Muscle of leg (tissue), 11 donors: ENCODE results near the gene ATG4B. TPM values are rescaled to one million over a fixed set of nuclear protein-coding genes. Genes with fewer than 3 reads are reported as not detected.
A peak's percentile ranks its signal among the peaks of the same experiment; 100 is the strongest.

ENCODE experiments used
- DNase-seq: peaks from one replicate; pipeline ENCODE4 v3.0.0; 2013
- H3K27ac ChIP-seq: one replicate; pipeline ENCODE4 v1.5.1; 2013; ENCODE audit warnings: mild to moderate bottlenecking, low read length, control low read depth
- H3K27me3 ChIP-seq: one replicate; pipeline ENCODE4 v1.6.1; 2013; ENCODE audit warnings: low read length; ENCODE audit not compliant: control insufficient read depth, insufficient read depth
- H3K36me3 ChIP-seq: one replicate; pipeline ENCODE4 v1.6.1; 2013; ENCODE audit warnings: low read length; ENCODE audit not compliant: control insufficient read depth, insufficient read depth
- H3K4me1 ChIP-seq: one replicate; pipeline ENCODE4 v1.6.1; 2013; ENCODE audit warnings: low read length; ENCODE audit not compliant: control insufficient read depth, insufficient read depth
- H3K4me3 ChIP-seq: one replicate; pipeline ENCODE4 v1.5.1; 2013; ENCODE audit warnings: low read length, control low read depth
- H3K9me3 ChIP-seq: replicated peaks from 2 replicates; pipeline ENCODE4 v1.6.1; 2013; ENCODE audit warnings: low read depth, low read length; ENCODE audit not compliant: control insufficient read depth
- WGBS: methylation state at CpG from one replicate; pipeline ENCODE4 v1.1.5; 2013; ENCODE audit warnings: missing lambda C conversion rate; ENCODE audit not compliant: insufficient coverage; 5-methylcytosine and 5-hydroxymethylcytosine counted together
- polyA plus RNA-seq, 8 donors: library from polyadenylated mRNA; unstranded; fragments of 120-200 nt; gene quantifications; one replicate each; pipeline versions ENCODE4 v1.2.1 to v1.2.3, GENCODE V29; 2013; ENCODE audit warnings: inconsistent platforms in 1 of 8, low replicate concordance in 1 of 8; ENCODE audit not compliant: insufficient read length in 8 of 8, insufficient read depth in 1 of 8
- total RNA-seq: library from RNA; stranded (reverse); fragments of 120-200 nt; gene quantifications from one replicate; pipeline ENCODE4 v1.2.4, GENCODE V29; 2013

Gene ATG4B
- total and polyA plus RNA-seq, 9 donors: 36.5 to 74.3 (median 55.3) TPM

DNA sequence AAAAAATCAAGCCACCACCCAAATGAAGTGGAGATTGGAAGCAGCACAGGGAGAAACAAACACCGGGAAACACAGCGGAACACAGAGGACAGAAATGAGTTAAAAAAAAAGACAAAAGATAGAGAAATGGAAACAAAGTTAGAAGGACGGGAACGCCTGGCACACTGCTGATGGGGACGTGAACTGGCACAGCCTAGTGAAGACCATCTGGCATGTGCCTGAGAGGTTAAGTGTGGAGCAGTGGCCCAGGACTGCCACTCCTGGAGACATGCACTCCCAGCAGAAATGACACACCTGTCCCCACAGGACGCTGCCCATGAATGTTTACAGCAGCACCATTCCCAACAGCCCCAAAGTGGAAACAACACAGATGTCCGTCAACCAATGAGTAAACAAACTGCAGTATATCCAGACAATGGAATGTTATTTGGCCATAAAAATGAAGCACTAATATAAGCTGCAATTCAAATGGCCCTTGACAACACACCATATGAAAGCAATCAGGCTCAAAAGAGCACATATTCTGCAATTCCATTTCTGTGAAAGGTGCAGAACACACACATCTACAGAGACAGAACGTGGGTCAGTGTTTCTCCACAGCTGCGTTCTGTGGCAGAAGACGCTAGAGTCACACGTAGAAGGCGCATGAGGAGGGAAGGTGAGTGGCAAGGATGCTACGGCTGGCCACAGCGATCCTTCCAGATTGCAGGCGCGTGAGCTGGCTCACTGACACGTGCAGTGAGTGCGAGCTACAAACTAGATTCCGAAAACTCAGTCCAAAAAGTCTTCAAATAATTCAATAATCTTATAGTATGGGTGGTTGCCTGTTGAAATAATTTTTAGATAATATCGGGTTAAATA lies 25.1 kb upstream of the ATG4B start:
- WGBS: 44% methylated on average over 10 of the region's 20 CpGs
- no peaks in the 10 kb centered on the region for H3K27me3 ChIP-seq
- H3K4me3 ChIP-seq: no peak overlapping the region
- DNase-seq: peak; percentile 72
- H3K27ac ChIP-seq: peak overlapping the region; percentile 71
- H3K9me3 ChIP-seq: no peaks in the 10 kb centered on the region
- no peaks in the 10 kb centered on the region for H3K36me3 ChIP-seq
- peaks cover 38% of the 10 kb centered on the region for H3K4me1 ChIP-seq

DNA sequence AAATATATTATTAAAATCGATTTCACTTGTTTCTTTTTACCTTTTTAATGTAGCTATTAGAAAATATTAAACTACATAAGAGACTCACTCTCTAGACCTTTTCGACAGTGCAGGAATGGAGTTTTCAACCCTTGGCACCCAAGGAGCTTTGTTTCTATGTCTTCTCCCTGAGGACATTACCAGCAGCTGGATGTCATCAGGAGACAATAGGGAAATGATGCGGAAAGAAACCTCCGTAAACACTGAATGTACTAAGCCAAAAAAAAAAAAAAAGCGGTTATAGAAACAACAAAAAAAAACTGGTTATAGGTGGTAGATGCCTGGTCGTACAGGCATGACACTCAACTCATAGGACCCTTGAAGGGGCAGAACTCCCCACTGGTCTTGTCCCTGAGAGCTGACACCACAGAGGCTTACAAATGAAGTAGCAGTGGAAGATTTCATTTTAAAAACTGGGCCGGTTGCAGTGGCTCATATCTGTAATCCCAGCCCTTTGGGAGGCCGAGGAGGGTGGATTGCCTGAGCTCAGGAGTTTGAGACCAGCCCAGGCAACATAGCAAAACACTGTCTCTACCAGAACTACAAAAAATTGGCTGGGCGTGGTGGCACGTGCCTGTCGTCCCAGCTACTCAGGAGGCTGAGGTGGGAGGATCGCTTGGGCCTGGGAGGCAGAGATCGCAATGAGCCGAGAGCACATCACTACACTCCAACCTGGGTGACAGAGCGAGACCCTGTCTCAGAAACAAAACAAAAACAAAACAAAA lies 24.3 kb upstream of the ATG4B start:
- Histone ChIP-seq H3K4me3 (no peak overlapping the region), H3K36me3 (no peaks in the 10 kb centered on the region), H3K27me3 (no peaks in the 10 kb centered on the region), H3K4me1 (peaks cover 44% of the 10 kb centered on the region), H3K27ac (peak overlapping the region; percentile 71), H3K9me3 (no peaks in the 10 kb centered on the region)
- peak; percentile 72 for DNase-seq
- 40% methylated on average over 2 of the region's 15 CpGs for WGBS

DNA sequence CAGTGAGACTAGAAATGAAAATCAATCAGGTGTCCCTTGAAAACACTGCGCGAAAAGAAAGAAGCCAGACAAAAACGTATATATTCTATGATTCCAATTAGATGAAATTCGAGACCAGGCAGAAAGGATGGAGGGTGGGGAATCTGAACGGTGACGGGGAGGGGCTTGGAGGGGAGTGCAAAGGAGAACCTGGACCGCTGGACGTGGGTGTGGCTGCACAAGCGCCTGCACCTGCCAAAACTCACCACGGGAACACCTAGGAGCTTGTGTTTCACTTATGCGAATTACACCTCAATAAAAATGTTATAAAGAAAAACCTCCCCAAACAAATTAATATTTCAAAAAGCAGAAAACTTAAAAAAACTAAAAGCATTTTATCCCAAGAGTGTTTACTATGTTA lies 22.5 kb upstream of the ATG4B start:
- no peak overlapping the region for H3K27ac ChIP-seq
- H3K9me3 ChIP-seq: no peaks in the 10 kb centered on the region
- H3K4me3 ChIP-seq: no peak overlapping the region
- no peaks in the 10 kb centered on the region for H3K27me3 ChIP-seq
- H3K4me1 ChIP-seq: peaks cover 36% of the 10 kb centered on the region
- WGBS: 80% methylated on average over 3 of the region's 11 CpGs
- no peaks in the 10 kb centered on the region for H3K36me3 ChIP-seq
- no peak for DNase-seq

DNA sequence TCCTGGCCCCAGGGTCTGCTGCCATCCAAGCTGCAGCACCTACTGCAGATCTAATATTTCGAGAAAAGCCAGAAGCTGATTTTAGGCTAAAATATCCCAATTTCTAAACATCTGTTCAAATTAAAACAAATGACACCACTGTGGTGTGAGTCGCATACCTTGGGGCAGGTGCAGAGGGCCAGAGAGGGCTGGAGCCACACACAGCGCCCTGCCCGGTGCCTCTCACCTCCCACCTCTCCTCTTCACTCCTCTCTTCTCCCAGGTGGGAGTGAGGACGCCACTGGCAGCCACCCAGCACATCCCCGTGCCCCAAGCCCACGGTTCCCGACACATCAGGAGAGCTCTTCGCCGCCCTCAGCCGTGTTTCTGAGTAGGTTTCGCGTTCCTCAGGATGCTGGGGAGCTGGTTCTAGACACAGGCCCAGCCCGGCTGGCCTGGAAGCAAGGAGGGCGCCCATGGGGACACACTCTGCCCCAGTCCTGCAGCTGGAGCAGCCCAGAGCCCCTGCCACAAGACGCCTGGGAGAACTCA lies 21.9 kb upstream of the ATG4B start:
- no peak overlapping the region for H3K27ac ChIP-seq
- no peak overlapping the region for H3K4me3 ChIP-seq
- no peaks in the 10 kb centered on the region for H3K27me3 ChIP-seq
- WGBS: 72% methylated on average over 16 of the region's 16 CpGs
- H3K36me3 ChIP-seq: no peaks in the 10 kb centered on the region
- H3K9me3 ChIP-seq: no peaks in the 10 kb centered on the region
- H3K4me1 ChIP-seq: peaks cover 33% of the 10 kb centered on the region
- no peak for DNase-seq

DNA sequence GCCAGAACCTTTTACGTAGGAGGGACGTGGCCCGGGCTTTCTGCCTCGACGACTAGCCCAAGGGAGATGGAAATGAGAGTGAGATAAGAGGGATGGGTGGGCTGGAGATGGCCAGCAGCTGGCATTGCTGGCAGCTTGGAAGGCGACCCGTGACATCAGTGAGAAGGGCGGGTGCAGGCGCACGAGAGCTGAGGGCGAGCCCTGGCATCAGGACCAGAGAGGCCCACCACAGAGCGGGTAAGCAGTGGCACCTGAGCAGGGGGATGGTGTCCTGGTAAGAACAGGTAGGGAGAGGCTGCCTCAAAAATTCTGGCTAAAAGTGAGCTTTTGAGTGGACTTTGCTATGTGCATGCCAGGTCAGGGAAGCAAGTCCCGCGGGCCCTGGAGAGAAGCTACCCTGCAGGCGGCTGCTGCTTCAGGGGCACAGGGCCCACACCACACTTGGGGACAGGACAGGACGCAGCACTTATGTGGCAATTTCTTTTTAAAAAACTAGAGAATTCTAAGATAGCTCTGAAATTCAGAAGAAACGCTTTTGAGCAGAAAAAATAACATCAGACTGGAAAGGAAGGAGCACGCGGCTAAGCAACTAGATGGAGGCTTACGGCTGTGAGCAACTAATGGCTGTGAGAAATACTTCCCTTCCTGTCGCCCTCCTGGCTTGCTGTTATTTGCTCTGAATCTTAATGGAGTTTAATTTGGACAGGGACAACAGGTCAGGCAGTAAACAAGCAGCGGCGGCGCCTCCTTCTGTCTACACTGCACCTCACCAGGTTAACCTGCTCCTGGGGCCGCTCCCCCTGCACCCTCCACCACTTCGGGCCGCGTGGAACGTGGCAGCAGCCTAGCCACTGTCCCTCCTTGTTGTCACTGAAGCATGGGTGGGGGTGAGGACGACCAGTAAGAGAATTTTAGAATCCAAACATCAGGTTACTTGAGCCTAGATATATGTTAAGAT lies 21.0 kb upstream of the ATG4B start:
- H3K4me3 ChIP-seq: no peak overlapping the region
- WGBS: 77% methylated on average over 14 of the region's 30 CpGs
- peaks cover 31% of the 10 kb centered on the region for H3K4me1 ChIP-seq
- DNase-seq: no peak
- H3K27ac ChIP-seq: no peak overlapping the region
- no peaks in the 10 kb centered on the region for H3K27me3 ChIP-seq
- no peaks in the 10 kb centered on the region for H3K36me3 ChIP-seq
- no peaks in the 10 kb centered on the region for H3K9me3 ChIP-seq

DNA sequence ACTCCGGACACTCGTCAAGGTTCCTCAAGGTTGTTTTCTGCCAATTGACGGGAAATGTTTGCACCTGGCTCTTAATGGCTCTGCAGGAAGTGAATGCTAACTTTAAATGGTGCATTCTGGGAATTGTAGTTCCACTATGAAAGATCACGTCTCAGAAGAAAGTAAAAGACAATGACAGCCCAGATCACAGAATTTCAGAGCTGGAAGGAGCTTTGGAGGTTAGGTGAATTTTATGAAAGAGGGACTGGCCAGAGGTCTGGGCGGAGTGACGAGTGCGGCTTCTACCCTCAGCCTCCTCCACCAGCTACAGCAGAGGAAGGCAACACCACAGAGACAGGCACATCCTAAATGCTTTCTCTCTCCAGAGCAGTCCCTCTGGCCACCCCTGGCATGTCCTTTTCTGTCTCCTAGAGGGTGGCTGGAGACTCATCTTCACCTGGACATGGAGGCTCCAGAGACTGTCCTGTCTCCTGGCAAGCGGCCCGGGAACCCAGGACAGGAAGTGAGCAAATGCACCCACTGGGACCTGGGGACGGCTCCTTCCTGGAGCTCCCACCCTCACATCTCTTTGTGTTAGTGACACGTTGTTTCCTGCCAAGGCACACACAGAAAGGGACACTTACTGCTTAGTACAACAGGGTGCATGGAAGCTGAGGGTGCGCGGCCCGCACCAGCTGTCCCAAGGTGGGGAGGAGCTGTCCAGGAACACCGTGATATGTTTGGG lies 19.9 kb upstream of the ATG4B start:
- H3K36me3 ChIP-seq: no peaks in the 10 kb centered on the region
- DNase-seq: peak; percentile 60
- WGBS: 45% methylated on average over 5 of the region's 15 CpGs
- peaks cover 3% of the 10 kb centered on the region for H3K9me3 ChIP-seq
- H3K27ac ChIP-seq: peak overlapping the region; percentile 79
- no peaks in the 10 kb centered on the region for H3K27me3 ChIP-seq
- peak overlapping the region; percentile 19 for H3K4me3 ChIP-seq
- H3K4me1 ChIP-seq: peaks cover 28% of the 10 kb centered on the region

DNA sequence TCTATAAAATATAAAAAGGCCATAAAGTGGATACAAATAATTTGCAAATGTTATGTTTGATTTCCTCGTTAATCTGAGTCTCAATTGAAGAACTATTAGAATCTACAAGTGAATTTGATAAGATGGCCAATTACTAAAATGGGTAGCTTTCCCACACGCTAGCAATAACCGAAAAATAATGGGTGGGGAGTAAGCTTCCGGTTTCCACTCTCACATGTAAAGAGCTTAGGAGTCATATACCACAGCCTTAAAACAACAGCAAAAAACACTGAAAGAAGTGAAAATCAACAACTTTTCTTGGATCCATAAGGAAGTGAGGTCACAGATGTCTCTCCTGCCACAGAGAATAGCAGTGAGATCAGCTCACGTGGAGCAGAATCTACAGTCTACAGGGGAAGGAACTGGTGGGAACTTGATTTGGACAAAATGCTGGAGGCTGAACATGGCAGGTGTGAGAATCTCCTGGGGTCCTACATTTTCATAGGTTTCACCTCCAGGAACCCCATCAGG lies 19.1 kb upstream of the ATG4B start:
- Histone ChIP-seq H3K4me1 (peaks cover 24% of the 10 kb centered on the region), H3K27me3 (no peaks in the 10 kb centered on the region), H3K36me3 (no peaks in the 10 kb centered on the region), H3K4me3 (no peak overlapping the region), H3K27ac (peak overlapping the region; percentile 55), H3K9me3 (peaks cover 3% of the 10 kb centered on the region)
- DNase-seq: no peak
- WGBS: no CpG with 5 or more reads among the region's 5 CpGs

DNA sequence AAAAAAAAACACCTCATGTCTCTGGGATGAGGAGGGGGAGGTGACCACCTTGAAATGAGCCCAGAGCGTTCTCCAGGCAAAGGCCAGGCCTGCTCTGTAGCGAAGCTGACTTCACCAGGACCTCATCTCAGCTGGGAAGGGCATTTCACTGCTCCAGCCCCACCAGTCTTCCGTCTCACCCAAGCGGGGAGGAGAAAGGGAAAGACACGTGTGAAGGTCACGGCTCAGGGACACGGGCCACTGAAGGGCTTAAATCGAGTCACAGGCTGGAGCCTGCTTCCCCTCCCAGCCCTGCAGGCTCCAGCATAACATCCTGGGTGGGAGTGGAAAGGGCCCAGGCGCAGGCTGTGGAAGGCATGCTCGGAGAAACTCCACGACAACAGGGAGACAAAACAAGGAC lies 18.7 kb upstream of the ATG4B start:
- peaks cover 3% of the 10 kb centered on the region for H3K9me3 ChIP-seq
- H3K4me1 ChIP-seq: peaks cover 24% of the 10 kb centered on the region
- no peak for DNase-seq
- H3K27me3 ChIP-seq: no peaks in the 10 kb centered on the region
- no peak overlapping the region for H3K4me3 ChIP-seq
- peak overlapping the region; percentile 55 for H3K27ac ChIP-seq
- H3K36me3 ChIP-seq: no peaks in the 10 kb centered on the region
- WGBS: 84% methylated on average over 3 of the region's 11 CpGs
